GM12878 (cell line): ENCODE data around the gene LRRK1.

Experiments used
- CREB1 ChIP-seq: IDR thresholded peaks from 2 replicates; pipeline ENCODE4 v1.6.1; 2012; ENCODE audit warnings: low read depth, mild to moderate bottlenecking, inconsistent platforms
- EED ChIP-seq: sonication (generic); IDR thresholded peaks from 2 replicates; pipeline ENCODE4 v1.6.1; 2016; ENCODE audit warnings: antibody characterized with exemption, low read depth
- EZH2 ChIP-seq: IDR thresholded peaks from 2 replicates; pipeline ENCODE4 v1.6.1; 2012; ENCODE audit warnings: low read depth, mild to moderate bottlenecking, control low read depth, inconsistent platforms, low read length, borderline replicate concordance; ENCODE audit not compliant: control insufficient read depth
- HDAC2 ChIP-seq: fragments of 200-600 bp; sonication (generic); IDR thresholded peaks from 2 replicates; pipeline ENCODE4 v1.6.1; 2017
- NFYB ChIP-seq: IDR thresholded peaks from 2 replicates; pipeline ENCODE4 v1.6.1; 2011; ENCODE audit warnings: low read depth, mild to moderate bottlenecking, low read length, improper control_type of control experiment, moderate library complexity; ENCODE audit not compliant: insufficient read depth
- POLR2AphosphoS5 ChIP-seq: IDR thresholded peaks from 2 replicates; pipeline ENCODE4 v1.6.1; 2011; ENCODE audit warnings: mild to moderate bottlenecking, low read length, inconsistent platforms
- REST ChIP-seq: IDR thresholded peaks from 2 replicates; pipeline ENCODE4 v1.6.1; 2012; ENCODE audit warnings: mild to moderate bottlenecking, low read depth, low read length
- TCF7 ChIP-seq: IDR thresholded peaks from 2 replicates; pipeline ENCODE4 v1.6.1; 2014; ENCODE audit warnings: antibody characterized with exemption, borderline replicate concordance
- TF ChIP-seq, protein P1 (sequence below), 3 experiments: IDR thresholded peaks in 2 of 3; conservative IDR thresholded peaks in 1 of 3; 2 replicates each; pipeline ENCODE4 v1.5.1; 2011; ENCODE audit warnings: low read depth in 3 of 3, low read length in 3 of 3, mild to moderate bottlenecking in 3 of 3, control low read depth in 2 of 3, moderate library complexity in 2 of 3, inconsistent platforms in 1 of 3, mixed read lengths in 1 of 3; ENCODE audit not compliant: control insufficient read depth in 2 of 3, insufficient read depth in 1 of 3; ENCODE audit errors: extremely low read depth in 1 of 3

DNA sequence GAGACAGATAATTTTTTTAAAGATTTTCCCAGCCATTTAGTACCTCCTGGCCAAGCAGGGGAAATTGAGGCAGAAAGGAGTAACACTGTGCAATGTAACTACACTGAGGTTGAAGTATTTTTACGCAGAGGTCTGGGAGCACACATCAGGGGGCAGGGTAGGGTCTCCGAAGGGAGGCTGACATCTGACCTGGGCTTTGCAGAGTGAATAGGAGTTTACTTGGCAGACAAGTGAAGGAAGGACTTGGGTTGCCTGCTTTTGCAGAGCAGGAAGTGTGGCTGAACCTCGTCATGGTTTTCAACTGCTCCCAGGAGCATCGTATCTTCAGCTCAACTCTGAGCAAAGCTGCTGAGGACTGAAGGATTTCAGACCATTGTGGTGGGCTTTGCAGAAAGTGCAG lies 66.2 kb downstream of the LRRK1 start:
- TF ChIP-seq REST = no peak
- TF ChIP-seq CREB1 = no peak
- TF ChIP-seq, protein P1, sequence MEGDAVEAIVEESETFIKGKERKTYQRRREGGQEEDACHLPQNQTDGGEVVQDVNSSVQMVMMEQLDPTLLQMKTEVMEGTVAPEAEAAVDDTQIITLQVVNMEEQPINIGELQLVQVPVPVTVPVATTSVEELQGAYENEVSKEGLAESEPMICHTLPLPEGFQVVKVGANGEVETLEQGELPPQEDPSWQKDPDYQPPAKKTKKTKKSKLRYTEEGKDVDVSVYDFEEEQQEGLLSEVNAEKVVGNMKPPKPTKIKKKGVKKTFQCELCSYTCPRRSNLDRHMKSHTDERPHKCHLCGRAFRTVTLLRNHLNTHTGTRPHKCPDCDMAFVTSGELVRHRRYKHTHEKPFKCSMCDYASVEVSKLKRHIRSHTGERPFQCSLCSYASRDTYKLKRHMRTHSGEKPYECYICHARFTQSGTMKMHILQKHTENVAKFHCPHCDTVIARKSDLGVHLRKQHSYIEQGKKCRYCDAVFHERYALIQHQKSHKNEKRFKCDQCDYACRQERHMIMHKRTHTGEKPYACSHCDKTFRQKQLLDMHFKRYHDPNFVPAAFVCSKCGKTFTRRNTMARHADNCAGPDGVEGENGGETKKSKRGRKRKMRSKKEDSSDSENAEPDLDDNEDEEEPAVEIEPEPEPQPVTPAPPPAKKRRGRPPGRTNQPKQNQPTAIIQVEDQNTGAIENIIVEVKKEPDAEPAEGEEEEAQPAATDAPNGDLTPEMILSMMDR (IDR thresholded peaks at IDR 0.05 in 2 of 3, conservative IDR thresholded peaks at IDR 0.05 in 1 of 3; ENCODE audit: control insufficient read depth in 2 of 3, extremely low read depth in 1 of 3, insufficient read depth in 1 of 3, low read depth in 3 of 3, low read length in 3 of 3) = no peak
- TF ChIP-seq POLR2AphosphoS5 = no peak
- no peak for TF ChIP-seq EZH2
- no peak for TF ChIP-seq HDAC2
- no peak for TF ChIP-seq NFYB
- no peak for TF ChIP-seq EED
- TF ChIP-seq TCF7 = no peak
